WTC11 (cell line): ENCODE data around the gene SIGLEC12. TPM values are rescaled to one million over a fixed set of nuclear protein-coding genes. Genes with fewer than 3 reads are reported as not detected.

Source experiments
- ATAC-seq: fragments of 200-7000 bp; cut with Tn5 transposase; 2 replicates; pipeline ENCODE4 v1.10.0; 2021; ENCODE audit warnings: mild to moderate bottlenecking, moderate library complexity
- CTCF ChIA-PET: fragments of 300-600 bp; sonication (Branson Sonifier 250); formaldehyde crosslinking; loops from one replicate; lab custom pipeline; 2021; ENCODE audit warnings: antibody characterized with exemption; lab: Charles Lee
- POLR2A ChIA-PET: fragments of 350-600 bp; sonication (Branson Sonifier 250); formaldehyde crosslinking; loops from one replicate; lab custom pipeline; 2021; ENCODE audit warnings: antibody characterized with exemption; lab: Charles Lee
- DNase-seq: peaks from one replicate; pipeline ENCODE4 v3.0.0; 2021; ENCODE audit warnings: low spot score
- H3K27ac Mint-ChIP-seq: 2 replicates; pipeline ENCODE4 v1.8.0; 2021; ENCODE audit warnings: mixed read lengths
- H3K27me3 Mint-ChIP-seq: 2 replicates; pipeline ENCODE4 v1.8.0; 2021; ENCODE audit warnings: low read depth, mild to moderate bottlenecking, moderate library complexity, mixed read lengths
- H3K36me3 Mint-ChIP-seq: 2 replicates; pipeline ENCODE4 v1.8.0; 2021; ENCODE audit warnings: mixed read lengths
- H3K4me1 Mint-ChIP-seq: 2 replicates; pipeline ENCODE4 v1.8.0; 2022; ENCODE audit warnings: mixed read lengths
- H3K4me3 Mint-ChIP-seq: 2 replicates; pipeline ENCODE4 v1.8.0; 2021; ENCODE audit warnings: mild to moderate bottlenecking, moderate library complexity, mixed read lengths
- H3K9me3 Mint-ChIP-seq: 2 replicates; pipeline ENCODE4 v1.8.0; 2021; ENCODE audit warnings: mixed read lengths
- ATF1 ChIP-seq: sonication (generic); formaldehyde crosslinking; IDR thresholded peaks from 2 replicates; pipeline ENCODE4 v1.8.1; 2023; ENCODE audit warnings: mild to moderate bottlenecking, moderate library complexity, missing genetic modification reagents
- ETV6 ChIP-seq: sonication (generic); formaldehyde crosslinking; IDR thresholded peaks from 2 replicates; pipeline ENCODE4 v1.8.1; 2022; ENCODE audit warnings: mild to moderate bottlenecking, missing genetic modification reagents
- FOXK1 ChIP-seq: sonication (generic); formaldehyde crosslinking; IDR thresholded peaks from 2 replicates; pipeline ENCODE4 v1.8.0; 2022; ENCODE audit warnings: mild to moderate bottlenecking, moderate library complexity, missing genetic modification reagents
- GABPB1 ChIP-seq: sonication (generic); formaldehyde crosslinking; IDR thresholded peaks from 2 replicates; pipeline ENCODE4 v1.8.1; 2023; ENCODE audit warnings: mild to moderate bottlenecking, missing genetic modification reagents
- GTF2I ChIP-seq: fragments of 250-450 bp; sonication (Bioruptor Pico); conservative IDR thresholded peaks from 2 replicates; pipeline ENCODE4 v1.4.0; 2021; ENCODE audit warnings: mild to moderate bottlenecking
- NFYB ChIP-seq: sonication (generic); formaldehyde crosslinking; conservative IDR thresholded peaks from 2 replicates; pipeline ENCODE4 v1.8.0; 2022; ENCODE audit warnings: low read depth, missing genetic modification reagents
- NR2C2 ChIP-seq: sonication (generic); formaldehyde crosslinking; IDR thresholded peaks from 2 replicates; pipeline ENCODE4 v1.8.0; 2022; ENCODE audit warnings: mild to moderate bottlenecking, missing genetic modification reagents
- SMAD3 ChIP-seq: sonication (generic); formaldehyde crosslinking; IDR thresholded peaks from 2 replicates; pipeline ENCODE4 v1.8.0; 2022; ENCODE audit warnings: missing genetic modification reagents, mild to moderate bottlenecking, borderline replicate concordance
- TCF7 ChIP-seq: sonication (generic); formaldehyde crosslinking; IDR thresholded peaks from 2 replicates; pipeline ENCODE4 v1.8.0; 2022; ENCODE audit warnings: mild to moderate bottlenecking, low read depth, missing genetic modification reagents, moderate library complexity
- TEAD4 ChIP-seq: sonication (generic); formaldehyde crosslinking; IDR thresholded peaks from 2 replicates; pipeline ENCODE4 v1.8.0; 2022; ENCODE audit warnings: mild to moderate bottlenecking, missing genetic modification reagents
- ZNF121 ChIP-seq: sonication (generic); formaldehyde crosslinking; IDR thresholded peaks from 2 replicates; pipeline ENCODE4 v1.8.0; 2023; ENCODE audit warnings: missing genetic modification reagents
- ZNF232 ChIP-seq: sonication (generic); formaldehyde crosslinking; IDR thresholded peaks from 2 replicates; pipeline ENCODE4 v1.8.0; 2022; ENCODE audit warnings: mild to moderate bottlenecking, missing genetic modification reagents
- ZNF263 ChIP-seq: sonication (generic); formaldehyde crosslinking; IDR thresholded peaks from 2 replicates; pipeline ENCODE4 v1.8.1; 2022; ENCODE audit warnings: low read depth, mild to moderate bottlenecking, moderate library complexity, missing genetic modification reagents
- ZNF416 ChIP-seq: fragments of 250-450 bp; sonication (Bioruptor Pico); IDR thresholded peaks from 2 replicates; pipeline ENCODE4 v1.9.0; 2021; ENCODE audit warnings: mild to moderate bottlenecking, inconsistent platforms
- ZNF512 ChIP-seq: sonication (generic); formaldehyde crosslinking; IDR thresholded peaks from 2 replicates; pipeline ENCODE4 v1.8.1; 2022; ENCODE audit warnings: missing genetic modification reagents, borderline replicate concordance
- total RNA-seq: library from RNA; stranded (reverse); gene quantifications from 3 replicates; pipeline ENCODE4 v1.2.3, GENCODE V29; 2021
- TF ChIP-seq, protein P1 (sequence below): sonication (generic); formaldehyde crosslinking; IDR thresholded peaks from 2 replicates; pipeline ENCODE4 v1.8.1; 2023; ENCODE audit warnings: mild to moderate bottlenecking, missing genetic modification reagents, borderline replicate concordance
- TF ChIP-seq, protein P2 (sequence below): sonication (generic); formaldehyde crosslinking; conservative IDR thresholded peaks from 2 replicates; pipeline ENCODE4 v1.8.1; 2022; ENCODE audit warnings: mild to moderate bottlenecking, missing genetic modification reagents
- TF ChIP-seq, protein P3 (sequence below): fragments of 250-450 bp; sonication (Bioruptor Pico); IDR thresholded peaks from 2 replicates; pipeline ENCODE4 v2.1.2; 2022; ENCODE audit warnings: mild to moderate bottlenecking, moderate library complexity
- TF ChIP-seq, protein P4 (sequence below): sonication (generic); formaldehyde crosslinking; IDR thresholded peaks from 2 replicates; pipeline ENCODE4 v1.8.1; 2023; ENCODE audit warnings: mild to moderate bottlenecking, missing genetic modification reagents
- TF ChIP-seq, protein P5 (sequence below): sonication (generic); formaldehyde crosslinking; IDR thresholded peaks from 2 replicates; pipeline ENCODE4 v1.8.0; 2022; ENCODE audit warnings: mild to moderate bottlenecking, missing genetic modification reagents

SIGLEC12 gene
- total RNA-seq, 1 experiment from 2014 or later: not detected

- TF ChIP-seq ZNF512 (CRISPR knock-in tag) (no peak), NFYB (CRISPR knock-in tag) (no peak), TEAD4 (CRISPR knock-in tag) (no peak), ZNF263 (CRISPR knock-in tag) (no peak), GTF2I (CRISPR knock-in tag) (no peak), ZNF121 (no peak), ETV6 (CRISPR knock-in tag) (no peak), GABPB1 (no peak), NR2C2 (CRISPR knock-in tag) (no peak), ATF1 (CRISPR knock-in tag) (no peak), SMAD3 (CRISPR knock-in tag) (no peak), TCF7 (CRISPR knock-in tag) (no peak)
- TF ChIP-seq, protein P1, sequence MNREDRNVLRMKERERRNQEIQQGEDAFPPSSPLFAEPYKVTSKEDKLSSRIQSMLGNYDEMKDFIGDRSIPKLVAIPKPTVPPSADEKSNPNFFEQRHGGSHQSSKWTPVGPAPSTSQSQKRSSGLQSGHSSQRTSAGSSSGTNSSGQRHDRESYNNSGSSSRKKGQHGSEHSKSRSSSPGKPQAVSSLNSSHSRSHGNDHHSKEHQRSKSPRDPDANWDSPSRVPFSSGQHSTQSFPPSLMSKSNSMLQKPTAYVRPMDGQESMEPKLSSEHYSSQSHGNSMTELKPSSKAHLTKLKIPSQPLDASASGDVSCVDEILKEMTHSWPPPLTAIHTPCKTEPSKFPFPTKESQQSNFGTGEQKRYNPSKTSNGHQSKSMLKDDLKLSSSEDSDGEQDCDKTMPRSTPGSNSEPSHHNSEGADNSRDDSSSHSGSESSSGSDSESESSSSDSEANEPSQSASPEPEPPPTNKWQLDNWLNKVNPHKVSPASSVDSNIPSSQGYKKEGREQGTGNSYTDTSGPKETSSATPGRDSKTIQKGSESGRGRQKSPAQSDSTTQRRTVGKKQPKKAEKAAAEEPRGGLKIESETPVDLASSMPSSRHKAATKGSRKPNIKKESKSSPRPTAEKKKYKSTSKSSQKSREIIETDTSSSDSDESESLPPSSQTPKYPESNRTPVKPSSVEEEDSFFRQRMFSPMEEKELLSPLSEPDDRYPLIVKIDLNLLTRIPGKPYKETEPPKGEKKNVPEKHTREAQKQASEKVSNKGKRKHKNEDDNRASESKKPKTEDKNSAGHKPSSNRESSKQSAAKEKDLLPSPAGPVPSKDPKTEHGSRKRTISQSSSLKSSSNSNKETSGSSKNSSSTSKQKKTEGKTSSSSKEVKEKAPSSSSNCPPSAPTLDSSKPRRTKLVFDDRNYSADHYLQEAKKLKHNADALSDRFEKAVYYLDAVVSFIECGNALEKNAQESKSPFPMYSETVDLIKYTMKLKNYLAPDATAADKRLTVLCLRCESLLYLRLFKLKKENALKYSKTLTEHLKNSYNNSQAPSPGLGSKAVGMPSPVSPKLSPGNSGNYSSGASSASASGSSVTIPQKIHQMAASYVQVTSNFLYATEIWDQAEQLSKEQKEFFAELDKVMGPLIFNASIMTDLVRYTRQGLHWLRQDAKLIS (CRISPR knock-in tag): no peak
- TF ChIP-seq, protein P2, sequence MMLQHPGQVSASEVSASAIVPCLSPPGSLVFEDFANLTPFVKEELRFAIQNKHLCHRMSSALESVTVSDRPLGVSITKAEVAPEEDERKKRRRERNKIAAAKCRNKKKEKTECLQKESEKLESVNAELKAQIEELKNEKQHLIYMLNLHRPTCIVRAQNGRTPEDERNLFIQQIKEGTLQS (CRISPR knock-in tag): no peak
- TF ChIP-seq, protein P3, sequence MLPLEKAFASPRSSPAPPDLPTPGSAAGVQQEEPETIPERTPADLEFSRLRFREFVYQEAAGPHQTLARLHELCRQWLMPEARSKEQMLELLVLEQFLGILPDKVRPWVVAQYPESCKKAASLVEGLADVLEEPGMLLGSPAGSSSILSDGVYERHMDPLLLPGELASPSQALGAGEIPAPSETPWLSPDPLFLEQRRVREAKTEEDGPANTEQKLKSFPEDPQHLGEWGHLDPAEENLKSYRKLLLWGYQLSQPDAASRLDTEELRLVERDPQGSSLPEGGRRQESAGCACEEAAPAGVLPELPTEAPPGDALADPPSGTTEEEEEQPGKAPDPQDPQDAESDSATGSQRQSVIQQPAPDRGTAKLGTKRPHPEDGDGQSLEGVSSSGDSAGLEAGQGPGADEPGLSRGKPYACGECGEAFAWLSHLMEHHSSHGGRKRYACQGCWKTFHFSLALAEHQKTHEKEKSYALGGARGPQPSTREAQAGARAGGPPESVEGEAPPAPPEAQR (CRISPR knock-in tag): no peak
- TF ChIP-seq, protein P4, sequence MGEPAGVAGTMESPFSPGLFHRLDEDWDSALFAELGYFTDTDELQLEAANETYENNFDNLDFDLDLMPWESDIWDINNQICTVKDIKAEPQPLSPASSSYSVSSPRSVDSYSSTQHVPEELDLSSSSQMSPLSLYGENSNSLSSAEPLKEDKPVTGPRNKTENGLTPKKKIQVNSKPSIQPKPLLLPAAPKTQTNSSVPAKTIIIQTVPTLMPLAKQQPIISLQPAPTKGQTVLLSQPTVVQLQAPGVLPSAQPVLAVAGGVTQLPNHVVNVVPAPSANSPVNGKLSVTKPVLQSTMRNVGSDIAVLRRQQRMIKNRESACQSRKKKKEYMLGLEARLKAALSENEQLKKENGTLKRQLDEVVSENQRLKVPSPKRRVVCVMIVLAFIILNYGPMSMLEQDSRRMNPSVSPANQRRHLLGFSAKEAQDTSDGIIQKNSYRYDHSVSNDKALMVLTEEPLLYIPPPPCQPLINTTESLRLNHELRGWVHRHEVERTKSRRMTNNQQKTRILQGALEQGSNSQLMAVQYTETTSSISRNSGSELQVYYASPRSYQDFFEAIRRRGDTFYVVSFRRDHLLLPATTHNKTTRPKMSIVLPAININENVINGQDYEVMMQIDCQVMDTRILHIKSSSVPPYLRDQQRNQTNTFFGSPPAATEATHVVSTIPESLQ (CRISPR knock-in tag): no peak
- DNase-seq (no peak), ATAC-seq (no peak)
- H3K9me3 Mint-ChIP-seq: peaks cover 12% of the 10 kb centered on the region
- no peaks in the 10 kb centered on the region for H3K36me3 Mint-ChIP-seq
- H3K27ac Mint-ChIP-seq: no peak overlapping the region
- H3K4me3 Mint-ChIP-seq: no peak overlapping the region
- ChIA-PET CTCF (interaction anchor here (0.9 to 1.7 kb wide), 5 partner anchors 10 to 135 kb away, joined by 3 to 4 read pairs (median 3); no protein-coding TSS in a partner anchor), POLR2A (no interaction called here)
- peaks cover 37% of the 10 kb centered on the region for H3K27me3 Mint-ChIP-seq
- no peaks in the 10 kb centered on the region for H3K4me1 Mint-ChIP-seq
Measured at GRCh38 chr19:51525651-51526050, 24.1 kb upstream of the SIGLEC12 start.

- H3K27me3 Mint-ChIP-seq: peaks cover 33% of the 10 kb centered on the region
- TF ChIP-seq FOXK1 (no peak), ZNF232 (CRISPR knock-in tag) (no peak), ZNF416 (CRISPR knock-in tag) (no peak)
- TF ChIP-seq, protein P5, sequence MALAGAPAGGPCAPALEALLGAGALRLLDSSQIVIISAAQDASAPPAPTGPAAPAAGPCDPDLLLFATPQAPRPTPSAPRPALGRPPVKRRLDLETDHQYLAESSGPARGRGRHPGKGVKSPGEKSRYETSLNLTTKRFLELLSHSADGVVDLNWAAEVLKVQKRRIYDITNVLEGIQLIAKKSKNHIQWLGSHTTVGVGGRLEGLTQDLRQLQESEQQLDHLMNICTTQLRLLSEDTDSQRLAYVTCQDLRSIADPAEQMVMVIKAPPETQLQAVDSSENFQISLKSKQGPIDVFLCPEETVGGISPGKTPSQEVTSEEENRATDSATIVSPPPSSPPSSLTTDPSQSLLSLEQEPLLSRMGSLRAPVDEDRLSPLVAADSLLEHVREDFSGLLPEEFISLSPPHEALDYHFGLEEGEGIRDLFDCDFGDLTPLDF: no peak
- TF ChIP-seq, all 79 proteins: peak for 0
- ChIA-PET CTCF (interaction anchor here (1.0 to 1.5 kb wide), 4 partner anchors 51 to 136 kb away, joined by 3 to 4 read pairs (median 4); no protein-coding TSS in a partner anchor), POLR2A (no interaction called here)
- DNase-seq (no peak), ATAC-seq (no peak)
- peaks cover 12% of the 10 kb centered on the region for H3K9me3 Mint-ChIP-seq
- H3K27ac Mint-ChIP-seq: no peak overlapping the region
- no peak overlapping the region for H3K4me3 Mint-ChIP-seq
- H3K4me1 Mint-ChIP-seq: no peaks in the 10 kb centered on the region
- H3K36me3 Mint-ChIP-seq: no peaks in the 10 kb centered on the region
Measured at GRCh38 chr19:51524666-51525264, 23.2 kb upstream of the SIGLEC12 start.
